Kidney glomerular epithelial cell (primary cell): Measurements from ENCODE around the gene IL6R.

Source experiments
- DNase-seq: peaks from one replicate; lab custom pipeline; 2025; lab: John Stamatoyannopoulos, UW

The IL6R gene

DNA sequence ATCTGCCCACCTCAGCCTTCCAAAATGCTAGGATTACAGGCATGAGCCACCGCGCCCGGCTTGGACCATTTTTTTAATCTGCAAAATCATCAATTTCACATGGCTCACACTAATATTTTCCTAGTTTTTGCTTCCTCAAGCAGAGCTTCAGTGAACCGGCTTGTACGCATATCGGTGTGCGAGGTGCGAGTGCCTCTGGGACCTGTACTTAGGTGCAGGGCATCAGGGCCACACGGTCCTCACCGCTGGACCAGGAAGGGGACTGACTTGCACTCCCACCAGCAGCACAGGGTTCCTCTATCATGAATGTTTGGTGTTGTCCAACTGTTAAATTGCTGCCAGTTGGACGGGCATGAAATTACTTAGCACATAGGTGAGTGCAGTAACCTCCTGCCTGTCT lies 112.5 kb downstream of the IL6R start:
- DNase-seq: no peak
